CD14-positive monocyte (primary cell): ENCODE measurements around the gene PCDHB6. TPM values are rescaled to one million over a fixed set of nuclear protein-coding genes. Genes with fewer than 3 reads are reported as not detected.
A peak's percentile ranks its signal among the peaks of the same experiment; 100 is the strongest.
"Not testable (repeated sequence)": the region's sequence is repeated elsewhere in the genome, so short reads cannot be mapped to it uniquely, and the experiment has no call there.

Experiments
- DNase-seq, 3 donors: peaks; one replicate each; pipeline ENCODE4 v3.0.0-alpha.2; 2011 to 2022
- H2AFZ ChIP-seq: 2 replicates; pipeline ENCODE4 v1.6.0; 2012; ENCODE audit warnings: mild to moderate bottlenecking, low read depth, low read length, inconsistent platforms; ENCODE audit not compliant: insufficient read depth, poor library complexity, severe bottlenecking
- H3K27ac ChIP-seq, 2 donors: 1 replicate in 1 of 2; 2 replicates in 1 of 2; pipeline ENCODE4 v1.5.1; 2012 to 2013; ENCODE audit warnings: low read length in 2 of 2, control low read depth in 1 of 2, inconsistent platforms in 1 of 2, low read depth in 1 of 2, mild to moderate bottlenecking in 1 of 2
- H3K27me3 ChIP-seq, 2 donors: one replicate each; pipeline versions ENCODE4 v1.6.0 to v1.6.1; 2011 to 2013; ENCODE audit warnings: low read length in 2 of 2; ENCODE audit not compliant: control insufficient read depth in 2 of 2, insufficient read depth in 2 of 2
- H3K36me3 ChIP-seq, 2 donors: replicated peaks in 1 of 2; 1 replicate in 1 of 2; 2 replicates in 1 of 2; pipeline versions ENCODE4 v1.5.1 to v1.6.1; 2012 to 2013; ENCODE audit warnings: low read length in 2 of 2, control low read depth in 1 of 2, inconsistent platforms in 1 of 2, mild to moderate bottlenecking in 1 of 2; ENCODE audit not compliant: insufficient read depth in 2 of 2, control insufficient read depth in 1 of 2
- H3K4me1 ChIP-seq, 2 donors: 1 replicate in 1 of 2; 2 replicates in 1 of 2; pipeline versions ENCODE4 v1.5.1 to v1.6.1; 2012 to 2013; ENCODE audit warnings: low read length in 2 of 2, control low read depth in 1 of 2, inconsistent platforms in 1 of 2, mild to moderate bottlenecking in 1 of 2, moderate library complexity in 1 of 2; ENCODE audit not compliant: insufficient read depth in 2 of 2, control insufficient read depth in 1 of 2
- H3K4me2 ChIP-seq: replicated peaks from 2 replicates; pipeline ENCODE3; 2012; ENCODE audit warnings: low read length, moderate library complexity, mild to moderate bottlenecking; ENCODE audit not compliant: poor library complexity, severe bottlenecking; ENCODE audit errors: extremely low read depth
- H3K4me3 ChIP-seq, 3 experiments: fragments of 200-600 bp in 1 of 3; sonication (generic) in 1 of 3; replicated peaks in 1 of 3; 1 replicate in 2 of 3; 2 replicates in 1 of 3; pipeline ENCODE4 v1.5.1; 2011 to 2013; ENCODE audit warnings: low read length in 3 of 3, mild to moderate bottlenecking in 3 of 3, control low read depth in 2 of 3, low read depth in 2 of 3, inconsistent platforms in 1 of 3, moderate library complexity in 1 of 3
- H3K79me2 ChIP-seq: 2 replicates; pipeline ENCODE4 v1.6.0; 2012; ENCODE audit warnings: mild to moderate bottlenecking, control low read depth, inconsistent platforms, low read length, moderate library complexity; ENCODE audit not compliant: insufficient read depth
- H3K9ac ChIP-seq: 2 replicates; pipeline ENCODE4 v1.6.0; 2017; ENCODE audit warnings: low read length, mild to moderate bottlenecking; ENCODE audit not compliant: insufficient read depth, poor library complexity, severe bottlenecking
- H3K9me3 ChIP-seq, 2 donors: replicated peaks in 1 of 2; 1 replicate in 1 of 2; 2 replicates in 1 of 2; pipeline versions ENCODE4 v1.5.1 to v1.6.1; 2012 to 2013; ENCODE audit warnings: low read length in 2 of 2, control low read depth in 1 of 2; ENCODE audit not compliant: control insufficient read depth in 1 of 2, insufficient read depth in 1 of 2
- H4K20me1 ChIP-seq: 2 replicates; pipeline ENCODE4 v1.6.0; 2012; ENCODE audit warnings: mild to moderate bottlenecking, low read length, control low read depth, moderate library complexity; ENCODE audit not compliant: insufficient read depth
- H3K27ac Mint-ChIP-seq, 7 donors: one replicate each; pipeline ENCODE4 v1.8.0; 2020; ENCODE audit warnings: mild to moderate bottlenecking in 7 of 7, mixed read lengths in 7 of 7, moderate library complexity in 6 of 7, inconsistent platforms in 2 of 7
- H3K27me3 Mint-ChIP-seq, 3 donors: one replicate each; pipeline ENCODE4 v1.8.0; 2021 to 2022; ENCODE audit warnings: low read depth in 3 of 3, mild to moderate bottlenecking in 3 of 3, mixed read lengths in 3 of 3, moderate library complexity in 3 of 3, inconsistent platforms in 1 of 3
- H3K36me3 Mint-ChIP-seq, 2 donors: one replicate each; pipeline ENCODE4 v1.8.0; 2020; ENCODE audit warnings: mixed read lengths in 2 of 2, inconsistent platforms in 1 of 2, mild to moderate bottlenecking in 1 of 2
- H3K4me1 Mint-ChIP-seq: one replicate; pipeline ENCODE4 v1.8.0; 2020; ENCODE audit warnings: mild to moderate bottlenecking, mixed read lengths
- H3K4me3 Mint-ChIP-seq, 2 donors: one replicate each; pipeline ENCODE4 v1.8.0; 2020; ENCODE audit warnings: mild to moderate bottlenecking in 2 of 2, mixed read lengths in 2 of 2, moderate library complexity in 1 of 2
- H3K9me3 Mint-ChIP-seq, 7 donors: one replicate each; pipeline ENCODE4 v1.8.0; 2020 to 2022; ENCODE audit warnings: mixed read lengths in 7 of 7, mild to moderate bottlenecking in 6 of 7, moderate library complexity in 6 of 7, inconsistent platforms in 2 of 7
- WGBS: methylation state at CpG from one replicate; pipeline ENCODE4 v1.1.5; 2013; ENCODE audit warnings: missing lambda C conversion rate; ENCODE audit not compliant: insufficient coverage; 5-methylcytosine and 5-hydroxymethylcytosine counted together
- intact Hi-C, 2 donors: fragments of 100-400 bp; cut with micrococcal nuclease; formaldehyde crosslinking; loops; one replicate each; pipeline versions ENCODE4 v1.15.0 to v1.15.1; 2023
- polyA plus RNA-seq, 3 donors: library from polyadenylated mRNA; depleted of rRNA in 1 of 3; unstranded in 2 of 3; stranded (reverse) in 1 of 3; fragments of 300-500 nt in 2 of 3; fragments of >200 nt in 1 of 3; fragmentation: Illumina TruSeq in 2 of 3; gene quantifications; 1 replicate in 2 of 3; 2 replicates in 1 of 3; pipeline ENCODE4 v1.2.3, GENCODE V29; 2012 to 2021
- TF ChIP-seq, protein P1 (sequence below): fragments of 200-600 bp; IDR thresholded peaks from one replicate; pipeline ENCODE4 v1.8.0; 2022; ENCODE audit warnings: antibody characterized with exemption, mild to moderate bottlenecking

The PCDHB6 gene
- polyA plus RNA-seq, 3 donors, result not detected

DNA sequence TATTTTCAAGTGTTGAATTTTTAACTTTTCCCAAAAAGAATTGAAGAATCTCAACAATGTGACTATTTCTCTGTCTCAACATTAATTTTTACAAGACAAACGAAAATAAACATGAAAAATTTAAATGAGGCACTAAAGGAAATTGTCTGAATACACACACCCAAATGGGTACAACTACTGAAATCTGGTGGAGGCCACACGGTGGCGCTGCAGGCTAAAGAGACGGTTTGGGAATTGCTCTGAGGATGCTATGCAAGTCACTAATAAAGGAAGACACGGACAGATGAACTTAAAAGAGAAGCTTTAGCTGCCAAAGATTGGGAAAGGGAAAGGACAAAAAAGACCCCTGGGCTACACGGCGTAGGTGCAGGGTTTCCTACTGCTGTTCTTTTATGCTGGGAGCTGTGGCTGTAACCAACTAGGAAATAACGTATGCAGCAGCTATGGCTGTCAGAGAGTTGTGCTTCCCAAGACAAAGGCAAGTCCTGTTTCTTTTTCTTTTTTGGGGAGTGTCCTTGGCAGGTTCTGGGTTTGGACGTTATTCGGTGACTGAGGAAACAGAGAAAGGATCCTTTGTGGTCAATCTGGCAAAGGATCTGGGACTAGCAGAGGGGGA lies 42.4 kb downstream of the PCDHB6 start, which contains the start of gene PCDHB10:
PCDHB10 (plus strand) TSS at position 244 of the 616 bp plus-strand sequence; CDS start at position 444, 200 bp downstream.
- Histone ChIP-seq H3K27me3 (peaks cover 2 to 32% of the 10 kb centered on the region in 2 donors), H3K27ac (no peak within 1 kb of the TSS), H4K20me1 (no peaks in the 10 kb centered on the region), H3K79me2 (no peaks in the 10 kb centered on the region), H3K36me3 (no peaks in the 10 kb centered on the region), H3K4me3 (no peak within 1 kb of the TSS), H3K9ac (no peak within 1 kb of the TSS), H3K4me1 (no peaks in the 10 kb centered on the region), H3K4me2 (no peak within 1 kb of the TSS), H2AFZ (no peak within 1 kb of the TSS), H3K9me3 (peaks cover 32 to 48% of the 10 kb centered on the region in 2 donors)
- TF ChIP-seq, protein P1, sequence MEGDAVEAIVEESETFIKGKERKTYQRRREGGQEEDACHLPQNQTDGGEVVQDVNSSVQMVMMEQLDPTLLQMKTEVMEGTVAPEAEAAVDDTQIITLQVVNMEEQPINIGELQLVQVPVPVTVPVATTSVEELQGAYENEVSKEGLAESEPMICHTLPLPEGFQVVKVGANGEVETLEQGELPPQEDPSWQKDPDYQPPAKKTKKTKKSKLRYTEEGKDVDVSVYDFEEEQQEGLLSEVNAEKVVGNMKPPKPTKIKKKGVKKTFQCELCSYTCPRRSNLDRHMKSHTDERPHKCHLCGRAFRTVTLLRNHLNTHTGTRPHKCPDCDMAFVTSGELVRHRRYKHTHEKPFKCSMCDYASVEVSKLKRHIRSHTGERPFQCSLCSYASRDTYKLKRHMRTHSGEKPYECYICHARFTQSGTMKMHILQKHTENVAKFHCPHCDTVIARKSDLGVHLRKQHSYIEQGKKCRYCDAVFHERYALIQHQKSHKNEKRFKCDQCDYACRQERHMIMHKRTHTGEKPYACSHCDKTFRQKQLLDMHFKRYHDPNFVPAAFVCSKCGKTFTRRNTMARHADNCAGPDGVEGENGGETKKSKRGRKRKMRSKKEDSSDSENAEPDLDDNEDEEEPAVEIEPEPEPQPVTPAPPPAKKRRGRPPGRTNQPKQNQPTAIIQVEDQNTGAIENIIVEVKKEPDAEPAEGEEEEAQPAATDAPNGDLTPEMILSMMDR, result no peak
- no peak within 1 kb of the TSS for H3K4me3 Mint-ChIP-seq
- 15% methylated on average over 5 of the region's 10 CpGs for WGBS
- DNase-seq, result no peak
- H3K9me3 Mint-ChIP-seq, result peaks cover 15 to 61% (median 51%) of the 10 kb centered on the region in 7 donors
- H3K36me3 Mint-ChIP-seq, result no peaks in the 10 kb centered on the region
- intact Hi-C loops, result no loop called here
- no peaks in the 10 kb centered on the region for H3K4me1 Mint-ChIP-seq
- peaks cover 7 to 37% (median 32%) of the 10 kb centered on the region in 3 donors for H3K27me3 Mint-ChIP-seq
- no peak within 1 kb of the TSS for H3K27ac Mint-ChIP-seq

- H3K27ac Mint-ChIP-seq, H3K4me2 ChIP-seq, H4K20me1 ChIP-seq, H2AFZ ChIP-seq, H3K36me3 ChIP-seq, H3K79me2 ChIP-seq, intact Hi-C loops, H3K4me1 ChIP-seq, H3K4me1 Mint-ChIP-seq, H3K9ac ChIP-seq, DNase-seq, H3K4me3 ChIP-seq, H3K36me3 Mint-ChIP-seq, H3K27ac ChIP-seq: not testable (repeated sequence)
- Histone ChIP-seq H3K9me3 (peaks cover 22 to 47% of the 10 kb centered on the region in 2 donors), H3K27me3 (peaks cover 2 to 24% of the 10 kb centered on the region in 2 donors)
- Mint-ChIP-seq H3K27me3 (peaks cover 0 to 25% (median 19%) of the 10 kb centered on the region in 3 donors), H3K4me3 (peak overlapping the region in 1 of 2 donors; percentile 55), H3K9me3 (peaks cover 11 to 56% (median 38%) of the 10 kb centered on the region in 7 donors)
- 0% methylated on average over 1 of the region's 37 CpGs for WGBS
These were observed 44.5 kb downstream of the PCDHB6 start for GRCh38 chr5:141194332-141194731.
